DND-41 (cell line): ENCODE data around the gene ZDHHC7.

Experiments used
- CTCF ChIP-seq: IDR thresholded peaks from 2 replicates; pipeline ENCODE4 v1.5.1; 2012; ENCODE audit warnings: borderline replicate concordance, low read length, moderate library complexity, mild to moderate bottlenecking; ENCODE audit not compliant: poor library complexity, severe bottlenecking; ENCODE audit errors: extremely low read depth
- EZH2 ChIP-seq: IDR thresholded peaks from 3 replicates; pipeline ENCODE4 v1.6.1; 2012; ENCODE audit warnings: borderline replicate concordance, low read depth, mild to moderate bottlenecking, moderate library complexity, low read length, inconsistent platforms; ENCODE audit not compliant: severe bottlenecking

- TF ChIP-seq EZH2 (no peak), CTCF (no peak)
These were observed 15.4 kb upstream of the ZDHHC7 start for GRCh38 chr16:85026703-85027102.
